GM19043 (cell line): ENCODE results near the gene SIPA1L3.
A peak's percentile ranks its signal among the peaks of the same experiment; 100 is the strongest.
"Not testable (repeated sequence)": the region's sequence is repeated elsewhere in the genome, so short reads cannot be mapped to it uniquely, and the experiment has no call there.

Experiments used
- ATAC-seq: cut with Tn5 transposase; IDR thresholded peaks from one replicate; pipeline ENCODE4 v1.9.1; 2021; ENCODE audit warnings: low read depth; ENCODE audit not compliant: unreplicated experiment

The SIPA1L3 gene

DNA sequence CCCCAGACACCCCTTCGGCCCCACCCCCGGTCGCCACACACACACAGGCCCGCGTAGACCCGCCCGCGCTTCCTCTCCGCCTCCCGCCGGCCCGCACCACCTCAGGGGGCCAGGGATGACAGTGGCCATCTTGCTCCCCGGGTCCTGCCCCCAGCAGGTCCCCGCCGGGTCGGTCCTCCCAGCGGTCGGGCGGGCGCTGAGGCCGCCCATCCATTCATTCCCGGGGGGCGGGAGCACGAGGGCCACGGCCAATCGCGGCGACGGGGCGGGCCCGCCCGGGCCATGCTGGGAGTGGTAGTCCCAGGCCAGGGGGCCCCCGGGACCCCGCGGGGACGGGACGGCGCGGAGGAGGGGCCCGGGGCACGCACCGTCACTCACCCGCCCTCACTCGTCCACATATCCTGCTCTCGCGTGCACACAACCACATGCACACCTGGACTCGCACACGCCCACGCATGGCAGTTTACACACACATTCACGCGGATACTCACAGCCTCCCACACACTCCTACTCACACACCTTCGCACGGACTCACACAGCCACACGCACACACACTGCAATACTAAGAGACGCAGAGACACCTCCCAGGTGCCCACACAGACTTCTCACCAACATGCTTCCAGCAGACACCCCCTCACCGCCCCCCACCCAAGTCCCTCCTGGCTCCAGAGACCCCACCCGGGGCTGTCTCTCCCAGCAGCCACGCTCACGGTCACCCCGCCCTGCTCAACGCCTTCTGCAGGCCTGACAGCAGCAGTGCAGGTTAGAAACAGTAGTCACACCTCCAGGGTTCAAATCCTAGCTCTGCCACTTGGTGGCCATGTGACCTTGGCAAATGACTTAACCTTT, 317.2 kb downstream of the SIPA1L3 start, which contains the start of gene DPF1:
DPF1 (minus strand) TSS at position 209 of the 849 bp plus-strand sequence; CDS start at position 129, 80 bp downstream.
- peak; percentile 61 for ATAC-seq

DNA sequence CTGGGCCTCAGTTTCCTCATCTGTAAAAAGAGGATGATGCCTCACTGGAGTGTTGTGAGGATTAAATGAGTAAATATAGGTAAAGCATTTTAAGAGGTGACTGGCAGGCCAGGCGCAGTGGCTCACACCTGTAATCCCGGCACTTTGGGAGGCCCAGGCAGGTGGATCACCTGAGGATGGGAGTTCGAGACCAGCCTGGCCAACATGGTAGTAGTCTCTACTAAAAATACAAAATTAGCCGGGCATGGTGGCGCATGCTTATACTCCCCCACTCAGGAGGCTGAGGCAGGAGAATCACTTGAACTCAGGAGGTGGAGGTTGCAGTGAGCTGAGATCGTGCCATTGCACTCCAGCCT, 317.8 kb downstream of the SIPA1L3 start:
- ATAC-seq, result not testable (repeated sequence)

DNA sequence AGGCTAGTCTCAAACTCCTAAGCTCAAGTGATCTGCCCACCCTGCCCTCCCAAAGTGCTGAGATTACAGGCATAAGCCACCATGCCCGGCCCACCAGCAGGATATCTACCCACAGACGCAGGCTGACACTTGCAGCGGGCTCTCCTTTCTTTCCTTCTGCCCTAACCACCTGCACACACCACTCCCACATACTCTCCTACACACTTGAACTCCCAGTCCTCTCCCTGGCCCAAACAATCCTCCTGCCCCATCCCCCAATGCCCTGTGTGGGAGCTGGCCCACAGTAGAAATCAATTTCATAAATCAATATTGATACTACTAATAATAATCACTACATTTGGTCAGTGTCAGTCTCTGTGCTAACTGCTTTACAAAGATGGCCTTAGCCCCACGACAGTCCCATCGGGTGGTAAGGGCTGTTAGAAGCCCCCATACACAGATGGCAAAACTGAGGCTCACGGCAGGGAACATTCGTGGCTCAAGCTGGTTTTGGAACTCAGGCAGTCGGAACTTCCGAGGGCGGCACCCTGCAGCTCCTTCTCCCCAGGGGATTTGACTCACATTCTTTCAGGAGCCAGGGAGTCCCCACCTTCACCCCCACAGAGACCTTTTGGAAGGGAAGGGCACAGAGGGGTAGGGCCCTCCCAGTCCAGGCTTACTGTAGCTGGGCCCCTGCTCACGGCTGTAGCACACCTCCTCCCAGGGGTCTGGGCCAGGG, 320.4 kb downstream of the SIPA1L3 start:
- no peak for ATAC-seq

GRCh38 chr19:38228005-38228377, 321.0 kb downstream of the SIPA1L3 start:
- ATAC-seq, result no peak

DNA sequence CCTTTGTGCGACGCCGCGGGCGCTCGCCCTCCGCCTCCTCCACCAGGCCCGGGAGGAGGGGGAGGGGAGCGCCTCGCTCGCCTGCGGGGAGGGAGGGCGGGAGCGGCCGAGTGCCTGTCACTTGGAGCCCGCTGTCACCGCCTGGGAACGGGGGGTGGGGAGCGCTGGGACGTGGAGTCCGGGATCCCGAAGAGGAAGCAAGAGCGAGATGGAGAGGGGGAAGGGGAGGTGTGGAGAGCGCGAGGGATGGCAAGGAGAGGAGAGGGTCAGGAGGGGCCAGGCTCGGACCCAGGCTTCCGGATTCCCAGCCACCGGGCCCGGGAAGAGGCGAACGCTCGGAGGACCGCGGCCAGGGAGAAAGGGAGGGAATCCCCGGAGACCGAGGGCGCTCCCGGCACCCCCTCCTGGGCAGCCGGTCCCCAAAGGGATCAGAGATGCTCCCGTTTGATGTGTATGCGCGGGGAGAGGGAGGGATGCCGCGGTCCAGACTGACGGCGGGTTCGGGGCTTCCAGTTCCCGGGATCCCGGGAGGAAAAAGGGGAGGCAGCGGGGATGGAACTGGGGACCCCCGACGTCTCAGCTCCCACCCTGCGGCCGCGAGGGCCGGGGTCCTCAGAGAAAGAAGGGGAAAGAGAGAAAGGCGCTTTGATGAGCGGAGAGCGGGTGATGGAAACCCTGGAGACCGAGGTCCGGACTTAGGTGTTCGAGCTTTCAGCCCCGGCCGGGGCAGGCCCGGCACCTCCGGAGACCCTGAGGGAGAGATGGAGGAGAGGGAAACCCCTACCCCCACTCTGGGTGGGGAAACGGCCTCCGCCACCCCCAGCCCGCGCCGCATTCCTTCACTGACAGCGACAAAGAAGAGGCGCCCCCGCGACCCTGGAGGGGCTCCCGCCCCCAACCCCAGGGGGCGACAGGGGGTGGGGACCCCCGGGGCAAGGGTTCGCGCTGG, 321.8 kb downstream of the SIPA1L3 start:
- no peak for ATAC-seq

DNA sequence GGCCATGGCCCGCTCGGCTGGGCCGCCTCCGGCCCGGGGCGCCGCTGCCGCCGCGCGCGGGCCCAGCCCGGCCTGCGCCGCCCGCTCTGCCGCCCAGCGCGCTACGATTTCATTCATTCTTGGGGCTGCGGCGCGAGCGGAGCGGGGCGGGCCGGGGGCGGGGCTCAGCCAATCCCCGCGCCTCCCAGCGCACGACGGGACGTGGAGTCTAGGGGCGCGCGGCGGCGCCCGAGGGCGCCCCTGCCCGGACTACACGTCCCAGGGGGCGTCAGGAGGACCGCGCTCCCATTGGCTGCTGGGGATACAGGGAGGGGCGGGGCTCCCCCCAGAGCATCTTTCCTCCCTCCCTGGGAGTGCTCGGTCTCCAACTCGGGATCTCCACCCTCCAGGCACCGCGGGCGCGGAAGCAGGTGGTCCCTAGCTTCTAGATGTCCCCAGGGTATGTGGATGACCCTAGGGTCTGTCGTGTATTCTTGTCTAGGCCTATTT, 322.6 kb downstream of the SIPA1L3 start:
- peak; percentile 51 for ATAC-seq

DNA sequence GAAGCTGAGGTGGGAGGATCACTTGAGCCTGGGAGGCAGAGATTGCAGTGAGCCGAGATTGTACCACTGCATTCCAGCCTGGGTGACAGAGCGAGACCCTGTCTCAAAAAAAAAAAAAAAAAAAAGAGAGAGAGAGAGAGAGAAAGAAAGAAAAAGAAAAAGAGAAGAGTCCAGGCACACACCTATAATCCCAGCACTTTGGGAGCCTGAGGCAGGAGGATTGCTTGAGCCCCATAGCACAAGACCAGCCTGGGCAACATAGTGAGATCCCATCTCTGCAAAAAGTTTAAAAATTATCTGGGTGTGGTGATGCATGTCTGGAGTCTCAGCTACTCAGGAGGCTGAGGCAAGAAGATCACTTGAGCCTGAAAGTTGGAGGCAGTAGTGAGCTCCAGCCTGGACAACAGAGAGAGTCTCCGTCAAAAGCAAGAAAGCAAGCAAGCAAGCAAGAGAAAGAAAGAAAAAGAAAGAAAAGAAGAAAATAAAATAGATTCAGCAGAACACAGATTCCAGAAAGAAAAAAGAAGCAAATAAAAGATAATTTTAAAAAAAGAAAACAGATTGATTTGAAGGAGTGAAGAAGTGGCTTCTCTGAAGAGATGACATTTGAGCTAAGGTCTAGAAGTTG, 323.6 kb downstream of the SIPA1L3 start:
- not testable (repeated sequence) for ATAC-seq

- no peak for ATAC-seq
Observed at GRCh38 chr19:38231918-38232317, 324.9 kb downstream of the SIPA1L3 start.

- no peak for ATAC-seq
Observed at GRCh38 chr19:38233740-38234251, 326.8 kb downstream of the SIPA1L3 start.

- no peak for ATAC-seq
Observed at GRCh38 chr19:38234615-38235014, 327.6 kb downstream of the SIPA1L3 start.

GRCh38 chr19:38239816-38240215, 332.8 kb downstream of the SIPA1L3 start:
- ATAC-seq, result no peak

DNA sequence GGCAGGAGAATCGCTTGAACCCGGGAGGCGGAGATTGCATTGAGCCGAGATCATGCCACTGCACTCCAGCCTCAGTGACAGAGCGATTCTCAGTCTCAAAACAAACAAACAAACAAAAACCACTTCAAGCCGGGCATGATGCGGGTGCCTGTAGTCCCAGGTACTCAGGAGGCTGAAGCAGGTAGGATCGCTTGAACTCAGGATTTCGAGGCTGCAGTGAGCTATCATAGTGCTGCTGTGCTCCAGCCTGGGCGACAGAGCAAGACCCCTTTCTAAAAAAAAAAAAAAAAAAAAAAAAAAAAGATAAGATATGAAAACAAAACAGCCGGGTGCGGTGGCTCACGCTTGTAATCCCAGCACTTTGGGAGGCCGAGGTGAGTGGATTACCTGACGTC, 336.3 kb downstream of the SIPA1L3 start:
- ATAC-seq, result no peak

GRCh38 chr19:38245826-38246498, 339.0 kb downstream of the SIPA1L3 start:
- ATAC-seq, result no peak

GRCh38 chr19:38247126-38247525, 340.1 kb downstream of the SIPA1L3 start:
- ATAC-seq, result no peak

DNA sequence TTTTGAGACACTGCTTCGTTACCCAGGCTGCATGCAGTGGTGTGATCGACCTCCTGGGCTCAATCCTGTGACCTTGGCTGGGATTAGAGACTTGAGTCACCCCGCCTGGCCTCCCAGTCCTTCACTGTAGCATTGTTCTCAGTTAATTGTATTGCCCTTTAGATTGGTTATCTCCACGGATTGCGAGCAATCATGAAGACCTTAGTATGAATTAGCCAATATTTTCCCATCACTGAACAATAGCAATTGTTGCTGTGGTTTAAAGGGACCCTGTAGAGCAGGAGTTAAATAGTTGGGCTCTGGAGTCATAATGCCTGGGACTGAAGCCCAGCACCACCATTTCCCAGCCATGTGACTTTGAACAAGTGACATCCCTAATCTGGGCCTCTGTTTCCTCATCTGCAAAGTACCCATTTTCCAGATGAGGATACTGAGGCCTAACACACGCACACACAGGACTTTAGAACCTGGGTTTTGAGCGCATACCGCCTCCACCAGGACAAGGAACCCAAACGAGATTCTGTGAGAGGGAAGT, 340.8 kb downstream of the SIPA1L3 start:
- no peak for ATAC-seq

DNA sequence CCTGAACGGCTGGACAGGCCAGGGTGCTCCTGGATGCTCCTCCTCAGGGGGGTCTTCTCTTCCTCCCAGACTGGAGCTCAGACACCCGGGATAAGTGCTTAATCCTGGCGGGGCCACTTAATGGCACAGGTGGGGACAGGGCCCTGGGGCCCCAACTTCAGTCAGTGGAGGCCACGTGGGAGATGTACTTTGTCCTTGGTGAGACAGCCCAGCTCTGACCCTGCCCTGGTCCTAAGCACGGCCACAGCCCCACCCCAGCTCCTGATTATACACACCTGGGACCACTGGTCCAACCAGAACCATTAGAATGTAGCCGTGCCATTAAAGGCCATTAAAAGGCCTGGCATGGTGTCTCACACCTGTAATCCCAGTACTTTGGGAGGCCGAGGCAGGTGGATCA, 341.4 kb downstream of the SIPA1L3 start:
- ATAC-seq, result no peak

GRCh38 chr19:38250428-38250820, 343.4 kb downstream of the SIPA1L3 start:
- ATAC-seq, result no peak

DNA sequence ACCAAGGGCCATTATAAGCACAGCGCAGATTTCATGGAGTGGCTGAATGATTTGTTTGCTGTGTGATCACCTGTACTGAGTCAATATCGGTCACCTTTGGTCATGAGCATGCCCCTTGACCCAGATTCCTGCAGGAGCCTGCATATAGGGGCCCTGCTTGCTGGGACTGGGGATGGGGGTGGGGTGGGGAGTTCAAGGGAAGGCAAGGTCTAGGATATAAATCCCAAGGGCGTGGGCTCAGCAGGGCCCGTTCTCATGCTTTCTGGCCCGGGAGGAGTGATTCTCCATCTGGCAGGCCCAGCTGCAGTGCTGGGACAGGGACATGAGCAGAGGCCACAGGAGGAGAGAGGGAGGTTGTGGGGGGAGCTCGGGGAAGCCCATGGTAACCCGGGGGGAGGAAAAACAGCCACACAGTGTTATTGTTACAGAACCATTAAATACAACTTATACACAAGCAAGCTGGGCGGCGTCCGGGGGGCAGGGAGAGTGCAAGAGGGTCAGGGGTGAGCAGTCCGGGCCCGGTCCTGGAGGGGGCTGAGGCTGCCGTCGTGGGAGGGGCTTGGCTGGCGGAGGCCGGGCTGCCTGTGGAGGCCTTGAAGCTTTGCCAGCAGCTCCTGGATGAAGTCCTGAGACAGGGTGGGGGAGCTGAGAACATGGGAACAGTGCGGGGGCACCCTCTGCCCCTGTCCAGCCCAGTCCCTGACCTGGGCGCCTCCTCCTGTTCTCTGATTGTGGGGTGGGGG, 344.0 kb downstream of the SIPA1L3 start:
- no peak for ATAC-seq
